Pancreas (tissue), 10 donors: ENCODE results near the gene OR2W3. TPM values are rescaled to one million over a fixed set of nuclear protein-coding genes. Genes with fewer than 3 reads are reported as not detected.
"Not testable (repeated sequence)": the region's sequence is repeated elsewhere in the genome, so short reads cannot be mapped to it uniquely, and the experiment has no call there.

ENCODE experiments used
- ATAC-seq, 4 donors: fragments of 200-7000 bp; cut with Tn5 transposase; one replicate each; pipeline versions ENCODE4 v1.8.0 to v1.9.1; 2020; ENCODE audit warnings: mild to moderate bottlenecking in 4 of 4, moderate library complexity in 4 of 4
- DNase-seq, 6 donors: peaks; one replicate each; pipeline ENCODE4 v3.0.0-alpha.2; 2020
- FAIRE-seq: peaks from 2 replicates; lab custom pipeline; 2012; peaks lifted over from hg19 to GRCh38; lab: Jason Lieb, UNC
- H3K27ac ChIP-seq, 4 donors: fragments of 200-600 bp; sonication (generic); 1 replicate in 3 of 4; 2 replicates in 1 of 4; pipeline versions ENCODE4 v1.5.0 to v1.8.0; 2020
- H3K27me3 ChIP-seq, 4 donors: fragments of 200-600 bp; one replicate each; pipeline ENCODE4 v1.8.0; 2021
- H3K36me3 ChIP-seq, 3 donors: fragments of 200-600 bp; sonication (generic) in 1 of 3; one replicate each; pipeline versions ENCODE4 v1.5.0 to v1.8.0; 2020 to 2021
- H3K4me1 ChIP-seq, 3 donors: fragments of 200-600 bp; one replicate each; pipeline ENCODE4 v1.8.0; 2021
- H3K4me3 ChIP-seq, 4 donors: fragments of 200-600 bp; sonication (generic) in 2 of 4; one replicate each; pipeline versions ENCODE4 v1.5.0 to v1.8.0; 2020 to 2021
- H3K9me3 ChIP-seq, 4 donors: fragments of 200-600 bp; one replicate each; pipeline ENCODE4 v1.8.0; 2021
- CTCF ChIP-seq, 4 donors: fragments of 200-600 bp; sonication (generic) in 3 of 4; IDR thresholded peaks; one replicate each; pipeline versions ENCODE4 v1.5.0 to v1.8.0; 2021; ENCODE audit warnings: antibody characterized with exemption in 4 of 4
- WGBS, 2 donors: extraction: QIAGEN DNeasy Blood & Tissue Kit; methylation state at CpG; one replicate each; pipeline ENCODE4 v1.1.7; 2013; 5-methylcytosine and 5-hydroxymethylcytosine counted together
- intact Hi-C, 3 donors: fragments of 100-400 bp; cut with DNase I; formaldehyde crosslinking; loops; one replicate each; pipeline versions ENCODE4 v1.11.1 to v1.14.2; 2022
- polyA plus RNA-seq, 2 donors: library from polyadenylated mRNA; stranded (reverse); fragments of 200-250 nt; gene quantifications; one replicate each; pipeline ENCODE4 v1.2.3, GENCODE V29; 2013
- total RNA-seq, 6 donors: library from RNA; stranded (reverse); fragmentation: NEBNext Ultra II Directional in 4 of 6; extraction: Animal tissue kit (Norgen Biotek cat#: 25700) in 4 of 6; gene quantifications; one replicate each; pipeline versions ENCODE4 v1.2.1 to v1.2.4, GENCODE V29; 2021 to 2023
- donor health status: healthy with polysubstance abuse.
- donor health status: DM: no; HTN: no; CAD: no; lungs with moderate emphysema.
- donor health status: DM: no; HTN: no; CAD: no.
- donor health status: control.
- donor health status: control.
- donor health status: Bipolar disorder and iron deficiency.
- donor health status: DM: yes; HTN: yes; CAD: no.
- donor health status: DM: no; HTN: no; CAD: no.
- donor health status: DM: no; HTN: no; CAD: no.
- donor health status: DM: yes; HTN: yes; CAD: no.

Gene OR2W3
- total and polyA plus RNA-seq, 8 donors: 0.09 to 0.23 TPM; not detected in 6

- no peak overlapping the region for H3K27ac ChIP-seq
- no peaks in the 10 kb centered on the region for H3K4me1 ChIP-seq
- H3K36me3 ChIP-seq: no peaks in the 10 kb centered on the region
- no peak overlapping the region for H3K4me3 ChIP-seq
- no peaks in the 10 kb centered on the region for H3K9me3 ChIP-seq
- ATAC-seq (no peak), FAIRE-seq (no peak), DNase-seq (no peak)
- 84 to 91% methylated on average over 8 of the region's 8 CpGs for WGBS, 2 donors
- H3K27me3 ChIP-seq: no peaks in the 10 kb centered on the region
- no peak for TF ChIP-seq CTCF (IDR thresholded peaks at IDR 0.05)
- intact Hi-C loops: no loop called here
These were observed 38.6 kb downstream of the OR2W3 start for GRCh38 chr1:247933989-247934388.

DNA sequence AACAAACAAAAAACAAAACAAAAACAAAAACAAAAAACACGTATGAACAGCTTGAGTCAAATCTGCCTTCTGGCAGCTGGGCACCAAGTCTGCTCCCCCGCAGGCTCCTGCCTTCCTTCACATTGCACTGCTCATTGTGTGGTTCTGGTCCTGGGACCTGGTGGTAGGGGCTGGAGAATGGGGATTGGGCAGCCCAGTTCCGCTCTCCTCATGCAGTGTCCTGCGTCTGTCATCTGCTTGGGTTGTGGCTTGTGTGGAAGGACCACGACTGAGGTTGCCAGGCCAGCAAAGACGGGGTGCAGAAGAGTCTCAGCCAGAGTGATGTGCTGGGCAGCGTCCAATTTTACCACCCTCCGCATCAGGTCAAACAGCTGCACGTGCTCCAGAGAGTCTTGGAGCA lies 40.4 kb downstream of the OR2W3 start:
- no peaks in the 10 kb centered on the region for H3K36me3 ChIP-seq
- DNase-seq (no peak), FAIRE-seq (no peak), ATAC-seq (no peak)
- H3K27me3 ChIP-seq: no peaks in the 10 kb centered on the region
- no peak for TF ChIP-seq CTCF (IDR thresholded peaks at IDR 0.05)
- no peaks in the 10 kb centered on the region for H3K4me1 ChIP-seq
- H3K27ac ChIP-seq: no peak overlapping the region
- no peaks in the 10 kb centered on the region for H3K9me3 ChIP-seq
- 83 to 92% methylated on average over 9 of the region's 9 CpGs for WGBS, 2 donors
- H3K4me3 ChIP-seq: no peak overlapping the region
- intact Hi-C loops: no loop called here

GRCh38 chr1:247936415-247936814 lies 41.0 kb downstream of the OR2W3 start:
- Histone ChIP-seq H3K27ac (no peak overlapping the region), H3K9me3 (no peaks in the 10 kb centered on the region), H3K4me1 (no peaks in the 10 kb centered on the region), H3K4me3 (no peak overlapping the region), H3K36me3 (no peaks in the 10 kb centered on the region), H3K27me3 (no peaks in the 10 kb centered on the region)
- intact Hi-C loops: no loop called here
- no peak for TF ChIP-seq CTCF (IDR thresholded peaks at IDR 0.05)
- ATAC-seq (no peak), FAIRE-seq (no peak), DNase-seq (peak in 2 of 6 donors; percentile 34 to 39)
- WGBS, 2 donors: 84 to 93% methylated on average over 18 of the region's 18 CpGs

GRCh38 chr1:247936965-247937734 lies 41.8 kb downstream of the OR2W3 start:
- not testable (repeated sequence) for FAIRE-seq
- WGBS, 2 donors: 12 to 16% methylated on average over 43 to 44 of the region's 44 CpGs
- H3K4me3 ChIP-seq: peak overlapping the region in 1 of 4 donors; percentile 22

More at GRCh38 chr1:247936965-247937734, 41.8 kb downstream of the OR2W3 start:
- peak in 3 of 4 donors; percentile 72 to 95 (median 91) for ATAC-seq
- H3K27ac ChIP-seq, H3K4me1 ChIP-seq, H3K36me3 ChIP-seq, H3K9me3 ChIP-seq, intact Hi-C loops, H3K27me3 ChIP-seq: not testable (repeated sequence)
- peak in 5 of 6 donors; percentile 22 to 66 (median 45) for DNase-seq
- peak in 2 of 4 donors; percentile 22 to 27 for TF ChIP-seq CTCF (IDR thresholded peaks at IDR 0.05)
